GM12875 (cell line): ENCODE data around the gene KCNK15.

Experiments used
- H3K4me3 ChIP-seq: one replicate; pipeline ENCODE4 v1.5.1; 2011; ENCODE audit warnings: low read depth, low read length, control low read depth
- TF ChIP-seq, protein P1 (sequence below): IDR thresholded peaks from 2 replicates; pipeline ENCODE4 v1.5.1; 2011; ENCODE audit warnings: low read depth, mild to moderate bottlenecking, control low read depth, inconsistent platforms, low read length, moderate library complexity, borderline replicate concordance; ENCODE audit not compliant: insufficient read depth

KCNK15 gene

DNA sequence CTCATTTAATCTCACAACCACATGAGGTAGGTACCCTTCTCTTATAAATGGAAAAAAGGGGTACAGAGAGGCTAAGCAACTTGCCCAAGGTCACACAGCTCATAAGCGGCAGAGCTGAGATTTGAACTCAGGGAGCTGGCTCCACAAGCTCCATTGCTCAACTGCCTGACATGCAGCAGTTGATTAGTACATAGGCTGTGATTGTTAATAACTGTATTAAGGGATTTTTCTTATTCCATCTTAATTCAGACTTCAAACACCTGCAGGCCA lies 23.9 kb upstream of the KCNK15 start:
- no peak overlapping the region for H3K4me3 ChIP-seq
- TF ChIP-seq, protein P1, sequence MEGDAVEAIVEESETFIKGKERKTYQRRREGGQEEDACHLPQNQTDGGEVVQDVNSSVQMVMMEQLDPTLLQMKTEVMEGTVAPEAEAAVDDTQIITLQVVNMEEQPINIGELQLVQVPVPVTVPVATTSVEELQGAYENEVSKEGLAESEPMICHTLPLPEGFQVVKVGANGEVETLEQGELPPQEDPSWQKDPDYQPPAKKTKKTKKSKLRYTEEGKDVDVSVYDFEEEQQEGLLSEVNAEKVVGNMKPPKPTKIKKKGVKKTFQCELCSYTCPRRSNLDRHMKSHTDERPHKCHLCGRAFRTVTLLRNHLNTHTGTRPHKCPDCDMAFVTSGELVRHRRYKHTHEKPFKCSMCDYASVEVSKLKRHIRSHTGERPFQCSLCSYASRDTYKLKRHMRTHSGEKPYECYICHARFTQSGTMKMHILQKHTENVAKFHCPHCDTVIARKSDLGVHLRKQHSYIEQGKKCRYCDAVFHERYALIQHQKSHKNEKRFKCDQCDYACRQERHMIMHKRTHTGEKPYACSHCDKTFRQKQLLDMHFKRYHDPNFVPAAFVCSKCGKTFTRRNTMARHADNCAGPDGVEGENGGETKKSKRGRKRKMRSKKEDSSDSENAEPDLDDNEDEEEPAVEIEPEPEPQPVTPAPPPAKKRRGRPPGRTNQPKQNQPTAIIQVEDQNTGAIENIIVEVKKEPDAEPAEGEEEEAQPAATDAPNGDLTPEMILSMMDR = no peak

DNA sequence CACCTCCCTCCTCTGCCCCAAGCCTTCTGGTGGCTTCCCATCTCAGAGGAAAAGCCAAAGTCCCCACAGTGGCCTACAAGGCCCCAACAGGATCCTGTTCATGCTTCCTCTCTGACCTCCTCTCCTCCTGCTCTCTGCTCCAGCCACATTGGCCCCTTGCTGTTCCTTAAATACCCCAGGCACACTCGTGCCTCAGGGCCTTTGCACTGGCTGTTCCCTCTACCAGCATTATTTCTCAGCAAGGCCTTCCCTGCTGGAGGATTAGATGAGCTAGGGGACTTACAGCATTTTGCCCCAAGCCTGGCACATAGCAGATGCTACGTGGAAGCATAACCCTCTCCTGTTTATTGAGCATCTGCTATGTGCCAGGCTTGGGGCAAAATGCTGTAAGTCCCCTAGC lies 22.7 kb upstream of the KCNK15 start:
- no peak overlapping the region for H3K4me3 ChIP-seq
- TF ChIP-seq, protein P1 = no peak

DNA sequence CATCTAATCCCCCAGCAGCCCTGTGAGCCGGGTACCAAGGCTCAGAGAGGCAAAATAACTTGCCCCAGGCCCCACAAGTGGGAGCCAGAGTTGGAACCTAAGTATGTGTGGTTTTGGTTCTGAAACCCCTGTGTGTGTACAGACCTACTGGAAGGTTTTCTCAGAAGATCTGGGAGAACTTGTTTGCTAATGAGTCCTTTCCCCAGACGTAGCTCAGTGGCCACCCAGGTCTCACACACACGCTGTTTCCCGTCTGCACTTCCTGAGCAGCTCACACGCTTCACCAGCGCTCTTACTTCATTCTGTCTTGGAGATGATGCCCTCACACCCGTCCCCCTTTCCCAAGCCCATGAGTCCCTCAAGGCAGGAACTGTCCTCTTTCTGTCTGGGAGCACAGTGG lies 22.3 kb upstream of the KCNK15 start:
- TF ChIP-seq, protein P1 = no peak
- no peak overlapping the region for H3K4me3 ChIP-seq

DNA sequence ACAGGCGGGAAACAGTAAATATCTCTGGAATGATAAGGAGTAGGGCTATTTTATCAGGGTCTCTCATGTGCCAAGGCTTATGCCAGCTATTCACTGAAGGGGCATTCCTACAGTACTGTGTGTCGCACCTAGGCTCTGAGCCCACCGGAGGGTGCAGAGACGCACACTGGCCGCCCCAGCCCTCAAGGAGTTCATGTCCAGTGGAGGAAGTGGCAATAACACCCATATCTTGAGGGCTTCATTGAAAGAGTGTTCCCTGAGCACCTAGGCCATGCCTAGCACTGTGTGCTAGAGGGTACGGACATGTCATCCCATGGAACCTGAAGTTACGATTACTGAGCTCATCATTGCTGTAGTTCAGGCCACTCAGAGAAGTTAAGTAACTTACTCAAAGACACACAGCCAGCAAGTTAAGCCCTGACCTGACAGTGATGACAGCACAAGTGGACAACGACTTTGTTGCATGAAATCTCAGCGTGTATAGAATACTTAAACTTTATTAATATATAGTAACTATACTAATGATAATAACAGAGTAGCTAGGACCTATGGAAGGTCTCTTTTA lies 21.8 kb upstream of the KCNK15 start:
- H3K4me3 ChIP-seq = no peak overlapping the region
- TF ChIP-seq, protein P1 = no peak

DNA sequence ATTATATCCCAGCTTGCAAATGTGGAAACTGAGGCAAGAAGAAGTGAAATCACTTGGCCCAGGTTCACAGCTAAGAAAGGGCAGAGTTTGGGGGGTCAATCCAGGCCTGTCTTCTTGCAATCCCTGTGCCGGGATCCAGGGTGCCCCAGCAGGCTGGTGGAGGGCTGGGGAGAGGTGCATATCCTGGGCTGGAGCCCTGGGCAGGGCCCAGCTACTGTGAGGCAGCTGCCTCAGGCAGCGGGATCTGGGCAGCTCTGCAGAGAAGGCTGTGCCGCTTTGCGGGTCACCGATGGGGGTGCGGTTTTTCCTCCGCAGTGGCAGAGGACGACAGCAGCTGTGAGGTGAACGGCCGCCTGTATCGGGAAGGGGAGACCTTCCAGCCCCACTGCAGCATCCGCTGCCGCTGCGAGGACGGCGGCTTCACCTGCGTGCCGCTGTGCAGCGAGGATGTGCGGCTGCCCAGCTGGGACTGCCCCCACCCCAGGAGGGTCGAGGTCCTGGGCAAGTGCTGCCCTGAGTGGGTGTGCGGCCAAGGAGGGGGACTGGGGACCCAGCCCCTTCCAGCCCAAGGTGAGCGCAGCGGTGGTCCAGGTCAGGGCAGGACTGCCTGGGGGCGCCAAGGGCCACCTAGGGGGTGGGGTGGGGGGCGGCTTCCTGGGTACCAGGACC lies 21.1 kb upstream of the KCNK15 start:
- TF ChIP-seq, protein P1 = no peak
- H3K4me3 ChIP-seq = no peak overlapping the region

DNA sequence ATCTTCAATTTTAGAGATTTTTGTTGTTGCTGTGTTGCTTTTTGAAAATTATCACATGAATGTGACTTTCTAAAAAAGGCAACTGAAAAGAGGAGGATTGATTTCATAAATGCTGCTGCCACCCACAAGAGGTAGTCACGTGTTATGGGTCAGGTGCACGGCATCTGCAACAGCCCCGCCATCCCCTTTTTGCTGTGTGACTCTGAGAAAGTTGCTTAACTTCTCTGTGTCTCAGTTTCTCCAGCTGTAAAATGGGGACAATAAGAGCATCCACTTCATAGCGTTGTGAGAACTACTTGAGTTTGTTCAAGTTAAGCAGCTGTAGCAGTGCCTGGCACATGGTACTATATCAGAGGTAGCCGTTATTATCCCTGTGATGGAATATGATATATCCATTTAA lies 19.8 kb upstream of the KCNK15 start:
- TF ChIP-seq, protein P1 = no peak

DNA sequence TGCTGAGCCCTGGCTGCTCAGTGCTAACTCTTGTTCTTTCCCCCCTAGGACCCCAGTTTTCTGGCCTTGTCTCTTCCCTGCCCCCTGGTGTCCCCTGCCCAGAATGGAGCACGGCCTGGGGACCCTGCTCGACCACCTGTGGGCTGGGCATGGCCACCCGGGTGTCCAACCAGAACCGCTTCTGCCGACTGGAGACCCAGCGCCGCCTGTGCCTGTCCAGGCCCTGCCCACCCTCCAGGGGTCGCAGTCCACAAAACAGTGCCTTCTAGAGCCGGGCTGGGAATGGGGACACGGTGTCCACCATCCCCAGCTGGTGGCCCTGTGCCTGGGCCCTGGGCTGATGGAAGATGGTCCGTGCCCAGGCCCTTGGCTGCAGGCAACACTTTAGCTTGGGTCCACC lies 18.6 kb upstream of the KCNK15 start:
- no peak overlapping the region for H3K4me3 ChIP-seq
- TF ChIP-seq, protein P1 = no peak

More for the DNA sequence above, 19.8 kb upstream of the KCNK15 start:
- no peak overlapping the region for H3K4me3 ChIP-seq
